H1 (cell line): Measurements from ENCODE around the gene UBR3. TPM values are rescaled to one million over a fixed set of nuclear protein-coding genes. Genes with fewer than 3 reads are reported as not detected.

Experiments
- CTCF ChIA-PET: fragments of 300-600 bp; sonication (Branson Sonifier 250); formaldehyde crosslinking; loops from one replicate; lab custom pipeline; 2021; ENCODE audit not compliant: partially characterized antibody; lab: Charles Lee
- POLR2A ChIA-PET: fragments of 300-600 bp; sonication (Branson Sonifier 250); formaldehyde crosslinking; loops from one replicate; lab custom pipeline; 2021; ENCODE audit warnings: inconsistent platforms; ENCODE audit not compliant: partially characterized antibody; lab: Charles Lee
- DNase-seq, 2 experiments: peaks; one replicate each; pipeline versions ENCODE4 v3.0.0 to v3.0.0-alpha.2; 2010 to 2022; ENCODE audit warnings: low spot score in 2 of 2, low read depth in 1 of 2, mixed read lengths in 1 of 2
- FAIRE-seq: peaks from 2 replicates; lab custom pipeline; 2011; peaks lifted over from hg19 to GRCh38; lab: Jason Lieb, UNC
- H2AFZ ChIP-seq: 2 replicates; pipeline ENCODE4 v1.8.1; 2012; ENCODE audit warnings: low read length, inconsistent platforms
- H2AK5ac ChIP-seq: 2 replicates; pipeline ENCODE4 v1.6.1; 2013; ENCODE audit warnings: low read depth, low read length
- H2BK120ac ChIP-seq: replicated peaks from 2 replicates; pipeline ENCODE3; 2013; ENCODE audit warnings: low read depth, low read length, inconsistent platforms
- H2BK12ac ChIP-seq: 2 replicates; pipeline ENCODE4 v1.6.1; 2013; ENCODE audit warnings: low read depth, low read length
- H2BK15ac ChIP-seq: 2 replicates; pipeline ENCODE4 v1.6.1; 2013; ENCODE audit warnings: low read length
- H2BK20ac ChIP-seq: 2 replicates; pipeline ENCODE4 v1.6.1; 2013; ENCODE audit warnings: low read length
- H2BK5ac ChIP-seq: 2 replicates; pipeline ENCODE4 v1.6.1; 2013; ENCODE audit warnings: low read depth, low read length
- H3K14ac ChIP-seq: 2 replicates; pipeline ENCODE4 v1.6.1; 2013; ENCODE audit warnings: inconsistent platforms; ENCODE audit not compliant: insufficient read length
- H3K18ac ChIP-seq: 2 replicates; pipeline ENCODE4 v1.6.1; 2013; ENCODE audit warnings: low read length; ENCODE audit errors: extremely low read depth
- H3K23ac ChIP-seq: 2 replicates; pipeline ENCODE4 v1.6.1; 2013; ENCODE audit warnings: inconsistent platforms; ENCODE audit not compliant: insufficient read length
- H3K23me2 ChIP-seq: 2 replicates; pipeline ENCODE4 v1.6.1; 2013; ENCODE audit warnings: low read depth, low read length
- H3K27ac ChIP-seq: 2 replicates; pipeline ENCODE4 v1.6.1; 2011; ENCODE audit warnings: low read depth, low read length, inconsistent platforms
- H3K27me3 ChIP-seq, 4 experiments: replicated peaks in 1 of 4; 1 replicate in 1 of 4; 2 replicates in 3 of 4; pipeline versions ENCODE4 v1.6.1 to v1.8.1; 2011 to 2013; ENCODE audit warnings: low read length in 3 of 4, mild to moderate bottlenecking in 3 of 4, inconsistent platforms in 2 of 4, mixed read lengths in 2 of 4, moderate library complexity in 1 of 4; ENCODE audit not compliant: control insufficient read depth in 3 of 4, insufficient read depth in 3 of 4; ENCODE audit errors: extremely low read depth in 1 of 4
- H3K36me3 ChIP-seq, 4 experiments: 2 replicates each; pipeline versions ENCODE4 v1.6.1 to v1.8.1; 2011 to 2013; ENCODE audit warnings: mild to moderate bottlenecking in 4 of 4, low read length in 3 of 4, moderate library complexity in 2 of 4, control low read depth in 1 of 4, inconsistent platforms in 1 of 4; ENCODE audit not compliant: insufficient read depth in 4 of 4, control insufficient read depth in 2 of 4
- H3K4ac ChIP-seq: replicated peaks from 2 replicates; pipeline ENCODE3; 2013; ENCODE audit warnings: low read length, low read depth, mixed read lengths, inconsistent platforms; ENCODE audit not compliant: insufficient read length
- H3K4me1 ChIP-seq, 4 experiments: replicated peaks in 1 of 4; 1 replicate in 1 of 4; 2 replicates in 3 of 4; pipeline versions ENCODE4 v1.6.1 to v1.8.1; 2011 to 2013; ENCODE audit warnings: low read length in 3 of 4, inconsistent platforms in 2 of 4, mixed read lengths in 1 of 4; ENCODE audit not compliant: insufficient read depth in 4 of 4, control insufficient read depth in 3 of 4
- H3K4me2 ChIP-seq, 2 experiments: 2 replicates each; pipeline versions ENCODE4 v1.6.1 to v1.8.1; 2011 to 2013; ENCODE audit warnings: low read depth in 2 of 2, low read length in 2 of 2, control low read depth in 1 of 2, inconsistent platforms in 1 of 2, mild to moderate bottlenecking in 1 of 2; ENCODE audit not compliant: insufficient read depth in 1 of 2
- H3K4me3 ChIP-seq, 4 experiments: fragments of 200-600, 300-600 bp in 1 of 4; sonication (generic), shearing (Covaris generic), sonication (Bioruptor Twin) in 1 of 4; 2 replicates each; pipeline versions ENCODE4 v1.5.1 to v1.8.1; 2011 to 2016; ENCODE audit warnings: low read length in 4 of 4, low read depth in 3 of 4, control low read depth in 2 of 4, inconsistent platforms in 2 of 4, mild to moderate bottlenecking in 2 of 4, mixed read lengths in 1 of 4, moderate library complexity in 1 of 4; ENCODE audit not compliant: insufficient read depth in 2 of 4; ENCODE audit errors: extremely low read depth in 1 of 4
- H3K56ac ChIP-seq: replicated peaks from 2 replicates; pipeline ENCODE3; 2013; ENCODE audit warnings: low read depth, mild to moderate bottlenecking, mixed read lengths, low read length, inconsistent platforms; ENCODE audit not compliant: insufficient read length
- H3K79me1 ChIP-seq: 2 replicates; pipeline ENCODE4 v1.6.1; 2013; ENCODE audit warnings: low read depth, low read length, control low read depth
- H3K79me2 ChIP-seq, 2 experiments: 2 replicates each; pipeline versions ENCODE4 v1.6.1 to v1.8.1; 2012 to 2013; ENCODE audit warnings: low read length in 2 of 2, mild to moderate bottlenecking in 2 of 2, inconsistent platforms in 1 of 2; ENCODE audit not compliant: insufficient read depth in 2 of 2, control insufficient read depth in 1 of 2
- H3K9ac ChIP-seq, 4 experiments: replicated peaks in 1 of 4; 1 replicate in 1 of 4; 2 replicates in 3 of 4; pipeline versions ENCODE4 v1.6.1 to v1.8.1; 2011 to 2013; ENCODE audit warnings: low read depth in 3 of 4, low read length in 3 of 4, control low read depth in 2 of 4, mild to moderate bottlenecking in 2 of 4, moderate library complexity in 2 of 4, inconsistent platforms in 1 of 4; ENCODE audit errors: extremely low read depth in 1 of 4
- H3K9me3 ChIP-seq, 2 experiments: 2 replicates each; pipeline versions ENCODE4 v1.6.1 to v1.8.1; 2012 to 2013; ENCODE audit warnings: mild to moderate bottlenecking in 2 of 2, moderate library complexity in 2 of 2, control low read depth in 1 of 2, inconsistent platforms in 1 of 2, low read depth in 1 of 2, low read length in 1 of 2, mixed read lengths in 1 of 2; ENCODE audit not compliant: insufficient read depth in 2 of 2
- H4K20me1 ChIP-seq, 2 experiments: replicated peaks in 1 of 2; 2 replicates each; pipeline versions ENCODE3 to v1.8.1; 2011 to 2013; ENCODE audit warnings: inconsistent platforms in 2 of 2, low read length in 2 of 2, mild to moderate bottlenecking in 1 of 2; ENCODE audit not compliant: insufficient read depth in 2 of 2, control insufficient read depth in 1 of 2
- H4K5ac ChIP-seq: 2 replicates; pipeline ENCODE4 v1.6.1; 2013; ENCODE audit warnings: low read length, low read depth, mixed read lengths, inconsistent platforms; ENCODE audit not compliant: insufficient read length
- H4K8ac ChIP-seq: 2 replicates; pipeline ENCODE4 v1.8.0; 2013; ENCODE audit warnings: mild to moderate bottlenecking, moderate library complexity, low read length, inconsistent platforms; ENCODE audit not compliant: insufficient read depth; ENCODE audit errors: extremely low read depth
- H4K91ac ChIP-seq: replicated peaks from 2 replicates; pipeline ENCODE3; 2013; ENCODE audit warnings: low read length, mixed read lengths, inconsistent platforms; ENCODE audit not compliant: insufficient read length
- CBX5 ChIP-seq: fragments of 300-800, 300-1000 bp; sonication (generic); IDR thresholded peaks from 2 replicates; pipeline ENCODE4 v1.7.1; 2016; ENCODE audit warnings: antibody characterized with exemption, low read length, low read depth
- CREB1 ChIP-seq: IDR thresholded peaks from 2 replicates; pipeline ENCODE4 v1.6.1; 2012; ENCODE audit warnings: inconsistent platforms
- CTBP2 ChIP-seq: IDR thresholded peaks from 2 replicates; pipeline ENCODE4 v1.7.0; 2011; ENCODE audit warnings: borderline replicate concordance, mild to moderate bottlenecking, moderate library complexity, mixed read lengths, low read length; ENCODE audit not compliant: insufficient read depth, insufficient read length
- KDM1A ChIP-seq: fragments of 200-600, 300-600 bp; sonication (generic); IDR thresholded peaks from 2 replicates; pipeline ENCODE4 v1.7.1; 2016; ENCODE audit warnings: mild to moderate bottlenecking, low read length, borderline replicate concordance
- NANOG ChIP-seq: IDR thresholded peaks from 2 replicates; pipeline ENCODE4 v1.6.1; 2011; ENCODE audit warnings: low read length, low read depth, mild to moderate bottlenecking, inconsistent platforms; ENCODE audit not compliant: insufficient read depth, poor library complexity, severe bottlenecking
- SIN3A ChIP-seq, 2 experiments: IDR thresholded peaks in 1 of 2; conservative IDR thresholded peaks in 1 of 2; 2 replicates each; pipeline ENCODE4 v1.6.1; 2011 to 2012; ENCODE audit warnings: low read length in 2 of 2, improper control_type of control experiment in 1 of 2, low read depth in 1 of 2, mild to moderate bottlenecking in 1 of 2
- SP1 ChIP-seq: IDR thresholded peaks from 2 replicates; pipeline ENCODE4 v1.6.1; 2011; ENCODE audit warnings: low read depth, low read length
- SP2 ChIP-seq: IDR thresholded peaks from 2 replicates; pipeline ENCODE4 v1.6.1; 2012; ENCODE audit warnings: mild to moderate bottlenecking, low read length, inconsistent platforms
- SRF ChIP-seq: IDR thresholded peaks from 2 replicates; pipeline ENCODE4 v1.6.1; 2011; ENCODE audit warnings: mild to moderate bottlenecking, low read depth, low read length, moderate library complexity
- ZNF274 ChIP-seq: IDR thresholded peaks from 2 replicates; pipeline ENCODE4 v1.7.0; 2012; ENCODE audit warnings: low read length, borderline replicate concordance; ENCODE audit errors: extremely low read depth
- WGBS, 2 experiments: shearing (Covaris generic) in 1 of 2; methylation state at CpG; one replicate each; pipeline versions ENCODE4 v1.1.6 to v1.1.7; 2013 to 2015; ENCODE audit warnings: low lambda C conversion rate in 2 of 2, mixed read lengths in 2 of 2, inconsistent platforms in 1 of 2, low coverage in 1 of 2, missing lambda C conversion rate in 1 of 2; ENCODE audit not compliant: insufficient replicate concordance in 2 of 2, insufficient coverage in 1 of 2, insufficient read length in 1 of 2; ENCODE audit errors: extremely low coverage in 1 of 2, missing lambda C conversion rate in 1 of 2; 5-methylcytosine and 5-hydroxymethylcytosine counted together
- polyA plus RNA-seq, 7 experiments: library from polyadenylated mRNA; depleted of rRNA in 3 of 7; stranded (reverse) in 5 of 7; unstranded in 2 of 7; fragments of >200 nt in 5 of 7; fragments of 200-250 nt in 2 of 7; gene quantifications; 1 replicate in 5 of 7; 2 replicates in 1 of 7; 4 replicates in 1 of 7; pipeline versions ENCODE4 v1.2.1 to v1.2.3, GENCODE V29; 2011 to 2013; ENCODE audit warnings: missing spikeins in 2 of 7, mixed read lengths in 2 of 7
- total RNA-seq: library from RNA; stranded (reverse); fragmentation: NEBNext Ultra II Directional; extraction: Animal tissue kit (Norgen Biotek cat#: 25700); gene quantifications from 2 replicates; pipeline ENCODE4 v1.2.1, GENCODE V29; 2021
- TF ChIP-seq, protein P1 (sequence below): IDR thresholded peaks from 2 replicates; pipeline ENCODE4 v1.6.1; 2012; ENCODE audit warnings: inconsistent platforms
- TF ChIP-seq, protein P2 (sequence below): IDR thresholded peaks from 2 replicates; pipeline ENCODE4 v1.6.1; 2011; ENCODE audit warnings: low read depth, mild to moderate bottlenecking, low read length; ENCODE audit not compliant: insufficient read depth

Gene UBR3
- total and polyA plus RNA-seq, 2 of the 8 experiments (the other 6 are each of a cell fraction or from before 2014, with no cell fraction given), result 3.7 to 17.7 TPM

DNA sequence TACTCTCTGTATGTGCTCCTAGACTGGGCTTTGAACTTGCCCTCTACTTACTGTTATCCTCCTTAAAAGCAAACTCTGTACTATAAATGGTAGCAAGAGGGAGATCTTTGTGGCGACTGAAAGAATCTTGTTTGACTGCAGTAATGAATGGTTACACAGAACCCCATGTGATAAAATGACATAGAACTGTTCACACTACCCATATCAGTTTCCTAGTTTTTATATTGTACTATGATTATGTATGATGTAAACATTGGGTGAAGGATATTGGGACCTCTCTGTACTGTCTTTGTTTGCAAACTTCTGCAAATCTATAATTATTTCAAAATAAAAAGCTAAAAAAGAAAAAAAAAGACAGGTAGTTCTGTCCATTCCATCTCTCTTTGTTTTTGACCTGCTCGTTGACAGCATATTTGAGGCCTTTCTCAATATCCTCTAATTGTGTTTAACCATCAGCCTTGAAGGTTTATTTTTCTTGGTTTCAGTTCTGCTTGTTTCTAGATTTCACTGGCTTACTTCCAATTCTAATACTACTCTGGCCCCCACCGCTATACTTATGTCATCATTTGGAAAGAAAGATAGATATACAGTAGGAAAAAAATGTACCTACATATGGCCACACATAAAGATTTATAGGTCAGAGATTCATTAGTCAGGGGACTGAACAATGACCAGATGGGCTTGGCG lies 271.5 kb downstream of the UBR3 start:
- 94% methylated on average over 4 of the region's 4 CpGs; no CpG with 5 or more reads in 1 of the 2 experiments for WGBS, 2 experiments
- FAIRE-seq (no peak), DNase-seq (no peak)
- Histone ChIP-seq H3K4me3 (no peak overlapping the region), H2BK5ac (no peak overlapping the region), H3K27ac (no peak overlapping the region), H3K14ac (no peak overlapping the region), H3K9ac (no peak overlapping the region), H3K36me3 (no peaks in the 10 kb centered on the region), H4K5ac (no peak overlapping the region), H2BK20ac (no peak overlapping the region), H3K23ac (no peak overlapping the region), H3K79me1 (no peaks in the 10 kb centered on the region), H3K27me3 (no peaks in the 10 kb centered on the region), H3K18ac (no peak overlapping the region), H4K20me1 (no peaks in the 10 kb centered on the region), H2BK15ac (no peak overlapping the region), H2AK5ac (no peak overlapping the region), H2AFZ (no peak overlapping the region), H3K4me2 (no peak overlapping the region), H3K4me1 (no peaks in the 10 kb centered on the region), H3K9me3 (0 out of 4 replicates have a peak, but pooled peaks cover 0 to 3% of the 10 kb centered on the region in 2 experiments), H2BK120ac (no peak overlapping the region), H3K23me2 (no peaks in the 10 kb centered on the region; the same call in 1 of the 2 replicates), H3K56ac (no peak overlapping the region), H3K79me2 (no peaks in the 10 kb centered on the region), H4K91ac (no peak overlapping the region), H4K8ac (no peak overlapping the region), H2BK12ac (no peak overlapping the region), H3K4ac (no peak overlapping the region)
- ChIA-PET POLR2A (no interaction called here), CTCF (interaction anchor here (0.6 kb wide), 1 partner anchor 9 kb away, joined by 3 read pairs; no protein-coding TSS in a partner anchor)
- TF ChIP-seq SRF (no peak), CBX5 (no peak), CTBP2 (no peak), KDM1A (no peak), NANOG (no peak), ZNF274 (no peak), SP2 (no peak), SIN3A (conservative IDR thresholded peaks at IDR 0.05 in 1 of 2, IDR thresholded peaks at IDR 0.05 in 1 of 2; ENCODE audit: low read depth in 1 of 2, low read length in 2 of 2) (no peak), SP1 (no peak), CREB1 (no peak)
- TF ChIP-seq, protein P1, sequence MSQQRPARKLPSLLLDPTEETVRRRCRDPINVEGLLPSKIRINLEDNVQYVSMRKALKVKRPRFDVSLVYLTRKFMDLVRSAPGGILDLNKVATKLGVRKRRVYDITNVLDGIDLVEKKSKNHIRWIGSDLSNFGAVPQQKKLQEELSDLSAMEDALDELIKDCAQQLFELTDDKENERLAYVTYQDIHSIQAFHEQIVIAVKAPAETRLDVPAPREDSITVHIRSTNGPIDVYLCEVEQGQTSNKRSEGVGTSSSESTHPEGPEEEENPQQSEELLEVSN, result no peak
- TF ChIP-seq, protein P2, sequence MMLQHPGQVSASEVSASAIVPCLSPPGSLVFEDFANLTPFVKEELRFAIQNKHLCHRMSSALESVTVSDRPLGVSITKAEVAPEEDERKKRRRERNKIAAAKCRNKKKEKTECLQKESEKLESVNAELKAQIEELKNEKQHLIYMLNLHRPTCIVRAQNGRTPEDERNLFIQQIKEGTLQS, result no peak
